H1 (cell line): ENCODE results near the gene SGO2. TPM values are rescaled to one million over a fixed set of nuclear protein-coding genes. Genes with fewer than 3 reads are reported as not detected.

ENCODE experiments used
- CBX8 ChIP-seq: fragments of 300-800, 300-1000 bp; sonication (generic); IDR thresholded peaks from 2 replicates; pipeline ENCODE4 v1.7.1; 2016; ENCODE audit warnings: low read depth, low read length, borderline replicate concordance
- CHD7 ChIP-seq: fragments of 300-600 bp; sonication (generic); IDR thresholded peaks from 2 replicates; pipeline ENCODE4 v1.7.1; 2012; ENCODE audit warnings: low read length, moderate library complexity, mild to moderate bottlenecking, inconsistent platforms; ENCODE audit not compliant: insufficient replicate concordance
- EGR1 ChIP-seq: IDR thresholded peaks from 2 replicates; pipeline ENCODE4 v1.6.1; 2011; ENCODE audit warnings: low read depth, low read length, borderline replicate concordance
- NANOG ChIP-seq: IDR thresholded peaks from 2 replicates; pipeline ENCODE4 v1.6.1; 2011; ENCODE audit warnings: low read length, low read depth, mild to moderate bottlenecking, inconsistent platforms; ENCODE audit not compliant: insufficient read depth, poor library complexity, severe bottlenecking
- SP1 ChIP-seq: IDR thresholded peaks from 2 replicates; pipeline ENCODE4 v1.6.1; 2011; ENCODE audit warnings: low read depth, low read length
- SP2 ChIP-seq: IDR thresholded peaks from 2 replicates; pipeline ENCODE4 v1.6.1; 2012; ENCODE audit warnings: mild to moderate bottlenecking, low read length, inconsistent platforms
- TAF1 ChIP-seq: IDR thresholded peaks from 2 replicates; pipeline ENCODE4 v1.6.1; 2011; ENCODE audit warnings: mild to moderate bottlenecking, low read depth, low read length
- YY1 ChIP-seq: IDR thresholded peaks from 2 replicates; pipeline ENCODE4 v1.6.1; 2011; ENCODE audit warnings: low read depth, mild to moderate bottlenecking, low read length
- polyA plus RNA-seq, 7 experiments: library from polyadenylated mRNA; depleted of rRNA in 3 of 7; stranded (reverse) in 5 of 7; unstranded in 2 of 7; fragments of >200 nt in 5 of 7; fragments of 200-250 nt in 2 of 7; gene quantifications; 1 replicate in 5 of 7; 2 replicates in 1 of 7; 4 replicates in 1 of 7; pipeline versions ENCODE4 v1.2.1 to v1.2.3, GENCODE V29; 2011 to 2013; ENCODE audit warnings: missing spikeins in 2 of 7, mixed read lengths in 2 of 7
- total RNA-seq: library from RNA; stranded (reverse); fragmentation: NEBNext Ultra II Directional; extraction: Animal tissue kit (Norgen Biotek cat#: 25700); gene quantifications from 2 replicates; pipeline ENCODE4 v1.2.1, GENCODE V29; 2021
- TF ChIP-seq, protein P1 (sequence below): IDR thresholded peaks from 2 replicates; pipeline ENCODE4 v1.6.1; 2011; ENCODE audit warnings: low read depth, mild to moderate bottlenecking, low read length; ENCODE audit not compliant: insufficient read depth

Gene SGO2
- total and polyA plus RNA-seq, 2 of the 8 experiments (the other 6 are each of a cell fraction or from before 2014, with no cell fraction given): 2.4 to 33.2 TPM

GRCh38 chr2:200476836-200477235 is 49.2 kb upstream of the SGO2 start (continued):
- TF ChIP-seq CHD7 (no peak), TAF1 (no peak), NANOG (no peak), YY1 (no peak), SP2 (no peak), EGR1 (no peak), SP1 (no peak), CBX8 (no peak)
- TF ChIP-seq, protein P1, sequence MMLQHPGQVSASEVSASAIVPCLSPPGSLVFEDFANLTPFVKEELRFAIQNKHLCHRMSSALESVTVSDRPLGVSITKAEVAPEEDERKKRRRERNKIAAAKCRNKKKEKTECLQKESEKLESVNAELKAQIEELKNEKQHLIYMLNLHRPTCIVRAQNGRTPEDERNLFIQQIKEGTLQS: no peak
